ENCODE results near the gene SPAG16. TPM values are rescaled to one million over a fixed set of nuclear protein-coding genes. Genes with fewer than 3 reads are reported as not detected.

Gene SPAG16
- total and polyA plus RNA-seq, 2 experiments from 2014 or later, result 28.9 to 30.7 TPM

DNA sequence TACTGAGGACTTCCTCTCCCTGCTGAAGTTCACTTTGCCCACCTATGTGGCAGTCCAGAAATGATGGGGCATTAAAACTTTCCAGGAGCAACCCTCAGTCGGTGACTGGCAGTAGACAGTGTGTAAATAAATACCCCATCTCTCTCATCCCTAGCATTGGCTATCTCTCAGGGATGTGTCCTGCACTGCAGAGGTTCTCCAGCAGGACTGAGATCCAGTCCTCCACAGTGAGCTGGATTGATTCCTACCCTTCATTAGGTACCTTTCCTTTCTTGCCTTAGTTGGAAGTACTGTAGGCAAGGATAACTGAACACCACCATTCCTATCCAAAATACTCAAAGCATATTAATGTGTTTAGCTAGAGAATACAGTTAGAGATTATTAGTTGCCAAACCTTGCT lies 441.8 kb downstream of the SPAG16 start:
- in situ Hi-C loops (cut with MboI), result no loop called here
- TF ChIP-seq EZH2 (IDR thresholded peaks at IDR 0.05; ENCODE audit: insufficient read depth, poor library complexity, severe bottlenecking), result no peak
- no peak for TF ChIP-seq EZH2phosphoT487 (IDR thresholded peaks at IDR 0.05; ENCODE audit: insufficient read depth, low read depth)
- Histone ChIP-seq H3K4me2 (ENCODE audit: unreplicated experiment) (no peak overlapping the region), H4K20me1 (ENCODE audit: insufficient read depth) (no peaks in the 10 kb centered on the region), H3K79me2 (ENCODE audit: insufficient read depth) (no peaks in the 10 kb centered on the region), H3K9me2 (ENCODE audit: insufficient read depth) (no peaks in the 10 kb centered on the region), H3K36me3 (ENCODE audit: low read depth) (no peaks in the 10 kb centered on the region), H3K27ac (no peak overlapping the region), H3K9me3 (ENCODE audit: low read depth) (no peaks in the 10 kb centered on the region), H3F3A (ENCODE audit: insufficient read depth) (no peaks in the 10 kb centered on the region), H3K4me3 (no peak overlapping the region), H3K27me3 (replicated peaks; ENCODE audit: insufficient read depth) (no peaks in the 10 kb centered on the region), H3K9ac (no peak overlapping the region), H2AFZ (no peak overlapping the region), H3K4me1 (ENCODE audit: insufficient read depth) (no peaks in the 10 kb centered on the region)
- no peak for DNase-seq
- 36 to 44% methylated on average over 1 of the region's 1 CpG for WGBS, 2 experiments (ENCODE audit: low coverage in 1 of 2, low lambda C conversion rate in 2 of 2, missing lambda C conversion rate in 2 of 2)

DNA sequence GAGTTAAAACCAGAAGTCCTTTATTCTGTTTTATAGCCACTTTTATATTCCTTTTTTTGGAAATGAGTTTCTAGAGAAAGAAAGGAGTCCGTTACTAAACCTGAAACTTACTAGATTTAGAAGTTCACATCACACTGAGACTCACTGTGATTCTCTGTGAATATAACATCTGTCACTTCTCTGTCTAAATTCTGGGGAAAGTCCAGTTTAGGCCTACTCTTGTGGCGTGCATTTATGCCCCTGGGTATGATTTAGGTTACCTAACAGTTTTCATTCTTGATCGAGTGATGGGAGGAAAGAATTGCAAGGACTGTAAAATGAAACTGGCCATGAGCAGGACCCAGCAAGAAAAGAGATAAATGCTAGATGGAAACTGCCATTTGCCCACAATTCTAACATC lies 449.6 kb downstream of the SPAG16 start:
- no peaks in the 10 kb centered on the region for H3K4me1 ChIP-seq (ENCODE audit: insufficient read depth)
- no peaks in the 10 kb centered on the region for H3K79me2 ChIP-seq (ENCODE audit: insufficient read depth)
- no peaks in the 10 kb centered on the region for H3F3A ChIP-seq (ENCODE audit: insufficient read depth)
- H3K4me3 ChIP-seq, result no peak overlapping the region
- no peak overlapping the region for H3K4me2 ChIP-seq (ENCODE audit: unreplicated experiment)
- H3K36me3 ChIP-seq (ENCODE audit: low read depth), result no peaks in the 10 kb centered on the region
- H3K9me3 ChIP-seq (ENCODE audit: low read depth), result no peaks in the 10 kb centered on the region
- 2 to 8% methylated on average over 3 of the region's 3 CpGs for WGBS, 2 experiments (ENCODE audit: low coverage in 1 of 2, low lambda C conversion rate in 2 of 2, missing lambda C conversion rate in 2 of 2)
- H3K27ac ChIP-seq, result no peak overlapping the region
- H3K9me2 ChIP-seq (ENCODE audit: insufficient read depth), result no peaks in the 10 kb centered on the region
- H4K20me1 ChIP-seq (ENCODE audit: insufficient read depth), result no peaks in the 10 kb centered on the region
- in situ Hi-C loops (cut with MboI), result no loop called here
- no peak overlapping the region for H3K9ac ChIP-seq
- DNase-seq, result no peak
- no peak overlapping the region for H2AFZ ChIP-seq
- TF ChIP-seq EZH2phosphoT487 (IDR thresholded peaks at IDR 0.05; ENCODE audit: insufficient read depth, low read depth), result no peak
- no peak for TF ChIP-seq EZH2 (IDR thresholded peaks at IDR 0.05; ENCODE audit: insufficient read depth, poor library complexity, severe bottlenecking)
- no peaks in the 10 kb centered on the region for H3K27me3 ChIP-seq (replicated peaks; ENCODE audit: insufficient read depth)

DNA sequence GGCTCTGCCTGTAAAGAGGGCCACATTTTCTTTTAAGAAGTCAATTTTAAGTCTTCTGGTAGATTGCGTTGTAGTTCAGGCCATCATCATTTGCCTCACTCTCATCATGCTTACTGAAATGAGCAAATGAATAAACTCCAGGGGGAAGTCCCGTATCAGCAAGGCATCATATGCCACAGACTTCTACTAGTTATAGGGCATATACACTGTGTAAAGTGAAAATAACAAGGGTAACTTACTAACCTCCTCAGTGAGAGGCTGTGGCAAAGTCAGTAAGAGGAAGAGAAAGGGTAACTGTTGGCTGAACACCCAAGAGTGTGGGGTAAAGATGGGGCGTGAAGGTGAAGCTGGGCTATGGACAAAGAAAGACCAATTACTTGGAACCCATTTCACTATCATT lies 456.2 kb downstream of the SPAG16 start:
- H3K36me3 ChIP-seq (ENCODE audit: low read depth), result no peaks in the 10 kb centered on the region
- no peak for DNase-seq
- no peaks in the 10 kb centered on the region for H4K20me1 ChIP-seq (ENCODE audit: insufficient read depth)
- no peak overlapping the region for H2AFZ ChIP-seq
- H3K9me2 ChIP-seq (ENCODE audit: insufficient read depth), result no peaks in the 10 kb centered on the region
- no peak overlapping the region for H3K9ac ChIP-seq
- H3K4me2 ChIP-seq (ENCODE audit: unreplicated experiment), result no peak overlapping the region
- no peaks in the 10 kb centered on the region for H3K9me3 ChIP-seq (ENCODE audit: low read depth)
- H3K4me3 ChIP-seq, result no peak overlapping the region
- no peak overlapping the region for H3K27ac ChIP-seq
- WGBS, 2 experiments (ENCODE audit: low coverage in 1 of 2, low lambda C conversion rate in 2 of 2, missing lambda C conversion rate in 2 of 2), result 39 to 47% methylated on average over 3 of the region's 3 CpGs
- H3F3A ChIP-seq (ENCODE audit: insufficient read depth), result no peaks in the 10 kb centered on the region
- H3K27me3 ChIP-seq (replicated peaks; ENCODE audit: insufficient read depth), result no peaks in the 10 kb centered on the region
- no peaks in the 10 kb centered on the region for H3K79me2 ChIP-seq (ENCODE audit: insufficient read depth)
- TF ChIP-seq EZH2 (IDR thresholded peaks at IDR 0.05; ENCODE audit: insufficient read depth, poor library complexity, severe bottlenecking) (no peak), EZH2phosphoT487 (IDR thresholded peaks at IDR 0.05; ENCODE audit: insufficient read depth, low read depth) (no peak)
- in situ Hi-C loops (cut with MboI), result no loop called here
- H3K4me1 ChIP-seq (ENCODE audit: insufficient read depth), result no peaks in the 10 kb centered on the region

DNA sequence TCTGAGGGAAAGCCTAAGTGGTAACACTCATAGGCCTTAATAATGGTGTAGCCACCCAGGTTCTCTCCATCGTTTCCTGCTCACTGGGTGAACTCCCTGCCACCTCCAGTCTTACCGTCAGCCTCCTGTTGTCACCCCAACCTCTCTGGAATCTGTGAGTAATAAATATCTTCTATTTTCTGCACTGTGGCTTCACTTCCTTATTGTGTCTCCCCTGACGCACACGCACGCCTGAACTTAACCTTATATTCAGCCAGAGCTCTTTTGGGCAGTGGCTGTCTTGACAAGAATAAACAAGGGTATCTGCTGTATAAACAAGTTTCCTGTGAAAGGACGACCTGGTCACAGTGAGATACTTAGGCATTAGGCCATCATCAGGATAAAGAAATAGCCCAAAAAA lies 467.2 kb downstream of the SPAG16 start:
- H3K4me3 ChIP-seq, result no peak overlapping the region
- no peaks in the 10 kb centered on the region for H3K79me2 ChIP-seq (ENCODE audit: insufficient read depth)
- H3F3A ChIP-seq (ENCODE audit: insufficient read depth), result no peaks in the 10 kb centered on the region
- H3K36me3 ChIP-seq (ENCODE audit: low read depth), result no peaks in the 10 kb centered on the region
- H3K9ac ChIP-seq, result no peak overlapping the region
- H3K27me3 ChIP-seq (replicated peaks; ENCODE audit: insufficient read depth), result no peaks in the 10 kb centered on the region
- H3K4me2 ChIP-seq (ENCODE audit: unreplicated experiment), result no peak overlapping the region
- in situ Hi-C loops (cut with MboI), result no loop called here
- no peaks in the 10 kb centered on the region for H3K4me1 ChIP-seq (ENCODE audit: insufficient read depth)
- 64 to 67% methylated on average over 6 of the region's 6 CpGs for WGBS, 2 experiments (ENCODE audit: low coverage in 1 of 2, low lambda C conversion rate in 2 of 2, missing lambda C conversion rate in 2 of 2)
- no peaks in the 10 kb centered on the region for H3K9me2 ChIP-seq (ENCODE audit: insufficient read depth)
- H3K9me3 ChIP-seq (ENCODE audit: low read depth), result no peaks in the 10 kb centered on the region
- TF ChIP-seq EZH2phosphoT487 (IDR thresholded peaks at IDR 0.05; ENCODE audit: insufficient read depth, low read depth), result no peak
- no peak for TF ChIP-seq EZH2 (IDR thresholded peaks at IDR 0.05; ENCODE audit: insufficient read depth, poor library complexity, severe bottlenecking)
- H4K20me1 ChIP-seq (ENCODE audit: insufficient read depth), result no peaks in the 10 kb centered on the region
- no peak overlapping the region for H3K27ac ChIP-seq
- no peak overlapping the region for H2AFZ ChIP-seq
- no peak for DNase-seq

DNA sequence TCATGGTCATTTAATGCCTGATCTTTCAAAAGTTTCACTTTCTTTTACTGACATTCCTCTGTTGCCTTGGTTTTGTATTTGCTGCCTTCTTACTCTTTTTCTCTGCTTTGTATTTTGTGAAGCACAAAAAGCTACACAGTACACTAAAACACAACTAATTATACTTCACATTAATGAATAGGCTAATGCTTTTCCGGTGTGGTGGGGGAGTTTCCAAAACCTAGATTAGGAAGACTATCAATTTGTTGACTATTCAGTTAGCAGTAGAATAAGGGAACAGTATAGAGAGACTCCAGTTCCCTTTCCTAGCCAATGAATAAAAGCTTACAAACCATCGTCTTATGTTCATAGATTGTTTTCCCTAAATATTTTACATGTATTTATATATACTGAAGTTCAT lies 468.3 kb downstream of the SPAG16 start:
- Histone ChIP-seq H2AFZ (no peak overlapping the region), H3K9me2 (ENCODE audit: insufficient read depth) (no peaks in the 10 kb centered on the region), H4K20me1 (ENCODE audit: insufficient read depth) (no peaks in the 10 kb centered on the region), H3K9me3 (ENCODE audit: low read depth) (no peaks in the 10 kb centered on the region), H3K36me3 (ENCODE audit: low read depth) (no peaks in the 10 kb centered on the region), H3K4me2 (ENCODE audit: unreplicated experiment) (no peak overlapping the region), H3K4me3 (no peak overlapping the region), H3K27me3 (replicated peaks; ENCODE audit: insufficient read depth) (no peaks in the 10 kb centered on the region), H3K4me1 (ENCODE audit: insufficient read depth) (no peaks in the 10 kb centered on the region), H3K9ac (no peak overlapping the region), H3K79me2 (ENCODE audit: insufficient read depth) (no peaks in the 10 kb centered on the region), H3K27ac (no peak overlapping the region), H3F3A (ENCODE audit: insufficient read depth) (no peaks in the 10 kb centered on the region)
- in situ Hi-C loops (cut with MboI), result no loop called here
- TF ChIP-seq EZH2 (IDR thresholded peaks at IDR 0.05; ENCODE audit: insufficient read depth, poor library complexity, severe bottlenecking) (no peak), EZH2phosphoT487 (IDR thresholded peaks at IDR 0.05; ENCODE audit: insufficient read depth, low read depth) (no peak)
- no peak for DNase-seq
- WGBS, 2 experiments (ENCODE audit: low coverage in 1 of 2, low lambda C conversion rate in 2 of 2, missing lambda C conversion rate in 2 of 2), result 84 to 86% methylated on average over 2 of the region's 2 CpGs

Data from GM23248 (cell line).